NCI-H526 treated with DMSO at 0.1 percent for 48 hours (cell line): ENCODE data around the gene SH2D3A.
"Not testable (repeated sequence)": the region's sequence is repeated elsewhere in the genome, so short reads cannot be mapped to it uniquely, and the experiment has no call there.

ENCODE experiments used
- DNase-seq: peaks from one replicate; lab custom pipeline; 2025; lab: John Stamatoyannopoulos, UW

The SH2D3A gene

GRCh38 chr19:6767357-6768235 is at the start of gene SH2D3A:
Gene SH2D3A (minus strand): TSS chr19:6767435. CDS start chr19:6763748, 3,687 bp downstream.
- DNase-seq = peak; percentile 76

- DNase-seq = no peak
Observed at GRCh38 chr19:6813659-6814058, 46.4 kb upstream of the SH2D3A start.

- DNase-seq = no peak
Observed at GRCh38 chr19:6812612-6813011, 45.4 kb upstream of the SH2D3A start.

GRCh38 chr19:6811906-6812305 is 44.7 kb upstream of the SH2D3A start:
- no peak for DNase-seq

DNA sequence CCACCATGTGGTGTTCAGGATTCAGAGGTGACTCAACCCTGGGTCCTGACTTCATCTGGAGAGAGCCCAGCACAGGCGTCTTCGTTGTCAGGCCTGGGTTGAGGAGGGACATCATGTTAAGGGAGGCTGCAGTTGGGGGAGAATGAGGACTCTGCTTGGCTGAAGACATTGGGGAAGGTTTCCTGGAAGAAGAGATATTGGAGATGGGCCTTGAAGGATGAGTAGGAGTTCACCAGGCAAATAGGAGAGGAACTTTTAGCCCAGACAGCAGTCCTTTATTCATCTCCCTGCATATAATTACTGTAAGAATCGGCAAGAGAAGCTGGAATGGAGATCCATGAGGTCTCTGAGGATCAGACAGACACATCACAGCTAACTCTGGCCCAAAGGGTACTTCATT is 44.1 kb upstream of the SH2D3A start:
- no peak for DNase-seq

- no peak for DNase-seq
Observed at GRCh38 chr19:6809262-6809661, 42.0 kb upstream of the SH2D3A start.

GRCh38 chr19:6808494-6808893 is 41.3 kb upstream of the SH2D3A start:
- DNase-seq = no peak

DNA sequence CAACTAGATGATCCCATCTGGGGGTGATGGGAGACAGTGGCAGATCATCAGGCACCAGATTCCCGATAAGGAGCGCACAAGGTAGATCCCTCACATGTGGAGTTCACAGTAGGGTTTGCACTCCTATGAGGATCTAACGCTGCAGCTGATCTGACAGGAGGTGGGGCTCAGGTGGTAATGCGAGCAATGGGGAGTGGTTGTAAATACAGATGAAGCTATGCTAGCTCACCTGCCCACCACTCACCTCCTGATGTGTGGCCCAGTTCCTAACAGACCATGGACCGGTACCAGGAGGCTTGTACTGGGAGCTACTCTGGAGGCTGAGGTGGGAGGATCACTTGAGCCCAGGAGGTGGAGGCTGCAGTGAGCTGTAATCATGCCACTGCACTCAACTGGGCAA is 40.1 kb upstream of the SH2D3A start:
- no peak for DNase-seq

- no peak for DNase-seq
Observed at GRCh38 chr19:6806488-6806887, 39.3 kb upstream of the SH2D3A start.

DNA sequence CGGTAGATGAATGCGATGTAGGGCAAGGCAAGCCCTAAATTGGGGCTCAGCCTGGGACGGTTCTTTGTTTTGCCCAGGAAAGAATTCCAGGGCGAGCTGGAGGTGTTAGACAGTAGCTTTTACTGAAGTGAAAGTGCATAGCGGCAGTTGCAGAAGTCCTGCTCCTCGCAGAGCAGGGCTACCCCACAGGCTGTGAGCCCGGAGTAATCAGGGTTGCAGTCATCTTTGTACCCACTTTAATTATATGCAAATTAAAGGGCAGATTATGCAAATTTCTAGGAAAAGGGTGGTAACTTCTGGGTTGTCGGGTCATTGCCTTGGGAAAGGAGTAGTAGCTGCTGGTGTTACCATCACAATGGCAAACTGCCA is 35.8 kb upstream of the SH2D3A start:
- no peak for DNase-seq

- no peak for DNase-seq
Observed at GRCh38 chr19:6802336-6803035, 35.3 kb upstream of the SH2D3A start.

DNA sequence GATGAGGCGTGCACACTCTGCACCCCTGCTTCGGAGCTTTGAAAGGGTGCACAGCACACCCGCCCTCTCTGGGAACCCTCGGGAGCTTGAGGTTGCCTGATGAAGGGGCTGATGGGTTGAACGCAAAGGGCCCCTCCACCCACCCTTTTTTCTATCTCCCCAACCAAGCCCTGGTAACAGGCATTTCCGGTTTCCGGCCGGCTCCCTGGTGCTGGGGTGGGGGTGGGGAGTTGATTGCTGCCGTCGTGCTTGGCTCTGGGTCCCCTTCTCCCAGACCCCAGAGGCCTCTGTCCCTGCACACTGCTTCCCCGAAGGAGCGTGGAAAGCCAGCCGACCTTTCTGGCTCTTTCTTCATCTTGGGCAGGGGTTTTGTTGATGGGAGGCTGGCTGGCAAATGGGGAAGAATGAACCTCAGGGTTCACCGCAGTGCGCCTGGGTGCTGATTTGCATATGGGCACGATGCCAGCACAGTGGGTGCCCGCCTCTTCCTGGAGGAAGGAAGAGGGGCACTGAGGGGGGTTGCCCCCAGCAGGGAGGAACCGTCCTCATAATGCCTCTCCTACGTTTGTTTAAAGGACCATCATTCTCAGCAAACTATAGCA is 34.4 kb upstream of the SH2D3A start:
- peak; percentile 32 for DNase-seq

- DNase-seq = no peak
Observed at GRCh38 chr19:6800991-6801484, 33.8 kb upstream of the SH2D3A start.

GRCh38 chr19:6800160-6800790 is 33.0 kb upstream of the SH2D3A start:
- not testable (repeated sequence) for DNase-seq

- DNase-seq = no peak
Observed at GRCh38 chr19:6797646-6798045, 30.4 kb upstream of the SH2D3A start.

- DNase-seq = no peak
Observed at GRCh38 chr19:6796278-6796677, 29.0 kb upstream of the SH2D3A start.

DNA sequence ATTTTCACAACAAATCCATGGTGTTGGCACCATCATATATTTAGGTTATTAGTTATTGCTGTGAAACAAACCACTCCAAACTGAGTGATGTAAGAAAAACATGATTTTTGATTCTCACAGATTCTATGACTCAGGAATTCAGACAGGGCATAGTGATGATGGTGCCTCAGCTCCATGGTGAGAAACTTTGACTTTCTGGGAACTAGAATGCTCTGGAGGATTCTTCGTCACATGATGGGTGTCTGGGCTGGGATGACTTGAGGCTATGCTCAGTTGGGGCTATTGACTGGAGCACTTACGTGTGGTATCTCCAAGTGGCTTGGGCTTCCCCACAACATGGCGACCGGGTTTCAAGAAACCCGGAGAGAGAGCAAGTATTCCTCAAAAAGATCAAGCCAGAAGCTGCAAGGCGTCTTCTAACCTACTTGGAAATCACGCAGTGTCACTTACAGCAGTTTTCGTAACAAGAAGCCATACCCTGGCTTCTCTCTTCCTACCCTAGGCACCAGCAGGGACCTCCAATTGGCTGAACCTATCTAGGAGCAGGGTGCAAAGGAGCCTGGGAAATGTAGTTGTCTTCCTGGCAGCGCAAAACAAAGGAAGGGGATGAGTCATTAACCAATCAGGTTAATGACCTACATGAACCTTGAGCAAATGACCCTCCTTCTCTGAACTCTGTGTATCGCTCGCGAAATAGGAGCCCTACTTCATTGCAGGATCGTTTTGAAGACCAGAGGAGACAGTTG is 27.6 kb upstream of the SH2D3A start:
- no peak for DNase-seq

GRCh38 chr19:6793973-6794372 is 26.7 kb upstream of the SH2D3A start:
- DNase-seq = no peak

DNA sequence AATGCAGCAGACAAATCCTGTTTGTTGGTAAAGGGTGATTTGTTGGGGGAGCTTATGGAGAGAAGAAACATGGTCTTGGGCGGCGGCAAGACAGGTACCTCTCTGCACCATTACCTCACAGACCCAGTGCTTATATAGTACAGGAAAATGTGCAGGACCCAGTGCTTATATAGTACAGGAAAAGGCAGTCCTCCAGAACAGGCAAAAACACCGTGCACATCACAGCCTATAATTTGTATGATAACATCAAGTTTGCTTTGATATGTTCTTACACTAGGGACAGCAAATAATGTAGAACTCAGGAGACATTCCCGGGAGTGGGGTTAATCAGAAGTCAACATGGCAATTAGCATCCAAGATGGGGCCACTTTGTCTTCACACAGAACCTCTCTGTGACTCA is 26.2 kb upstream of the SH2D3A start:
- DNase-seq = no peak

DNA sequence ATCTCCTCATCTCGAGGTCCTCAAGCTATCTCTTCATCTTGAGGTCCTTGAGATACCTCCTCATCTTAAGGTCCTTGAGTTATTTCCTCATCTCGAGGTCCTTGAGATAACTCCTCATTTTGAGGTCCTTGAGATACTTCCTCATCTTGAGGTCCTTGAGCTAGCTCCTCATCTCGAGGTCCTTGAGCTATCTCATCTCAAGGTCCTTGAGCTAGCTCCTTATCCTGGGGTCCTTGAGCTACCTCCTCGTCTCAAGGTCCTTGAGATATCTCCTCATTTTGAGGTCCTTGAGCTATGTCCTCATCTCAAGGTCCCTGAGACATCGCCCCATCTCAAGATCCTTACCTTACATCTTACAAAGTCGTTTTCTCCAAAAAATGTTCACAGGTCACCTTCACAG is 24.0 kb upstream of the SH2D3A start:
- DNase-seq = no peak
